Vagina (tissue), 2 donors: ENCODE data around the gene TRABD2A.

Experiments
- CTCF ChIP-seq, 3 experiments: fragments of 450-650 bp in 2 of 3; fragments of 200-600 bp in 1 of 3; sonication (generic) in 1 of 3; IDR thresholded peaks; one replicate each; pipeline ENCODE4 v1.5.1; 2017 to 2019; ENCODE audit warnings: antibody characterized with exemption in 3 of 3, mild to moderate bottlenecking in 2 of 3, moderate library complexity in 2 of 3
- POLR2A ChIP-seq, 2 donors: fragments of 450-650 bp; IDR thresholded peaks; one replicate each; pipeline ENCODE4 v1.6.1; 2017; ENCODE audit warnings: antibody characterized with exemption in 2 of 2, mild to moderate bottlenecking in 2 of 2, moderate library complexity in 2 of 2

- TF ChIP-seq CTCF (IDR thresholded peaks at IDR 0.05) (no peak), POLR2A (IDR thresholded peaks at IDR 0.05) (no peak)
These were observed 18.9 kb downstream of the TRABD2A start for GRCh38 chr2:84862006-84862405.
